GM10266 (cell line): Measurements from ENCODE around the gene DMD.

Experiments used
- DNase-seq: peaks from one replicate; pipeline ENCODE4 v3.0.0; 2012; ENCODE audit errors: extremely low spot score
- CTCF ChIP-seq: IDR thresholded peaks from 2 replicates; pipeline ENCODE4 v1.5.1; 2012; ENCODE audit warnings: mild to moderate bottlenecking, low read depth; ENCODE audit not compliant: control insufficient read depth, insufficient read depth; ENCODE audit errors: missing control alignments

Gene DMD

GRCh38 chrX:32933548-32933947 is 277.8 kb downstream of the DMD start:
- no peak for TF ChIP-seq CTCF
- no peak for DNase-seq

- TF ChIP-seq CTCF = no peak
- DNase-seq = no peak
Observed at GRCh38 chrX:32929040-32929439, 282.3 kb downstream of the DMD start.

GRCh38 chrX:32896088-32896487 is 315.3 kb downstream of the DMD start:
- DNase-seq = no peak
- TF ChIP-seq CTCF = no peak

- no peak for DNase-seq
- no peak for TF ChIP-seq CTCF
Observed at GRCh38 chrX:32894679-32895078, 316.7 kb downstream of the DMD start.

GRCh38 chrX:32893751-32894150 is 317.6 kb downstream of the DMD start:
- no peak for TF ChIP-seq CTCF
- DNase-seq = no peak

GRCh38 chrX:32877592-32877991 is 333.8 kb downstream of the DMD start:
- no peak for DNase-seq
- TF ChIP-seq CTCF = no peak

GRCh38 chrX:32874839-32875238 is 336.5 kb downstream of the DMD start:
- no peak for DNase-seq
- TF ChIP-seq CTCF = no peak

- DNase-seq = no peak
- TF ChIP-seq CTCF = no peak
Observed at GRCh38 chrX:32873786-32874185, 337.6 kb downstream of the DMD start.
